ENCODE data around the gene TNRC6B. TPM values are rescaled to one million over a fixed set of nuclear protein-coding genes. Genes with fewer than 3 reads are reported as not detected.
"Not testable (repeated sequence)": the region's sequence is repeated elsewhere in the genome, so short reads cannot be mapped to it uniquely, and the experiment has no call there.

TNRC6B gene
- total RNA-seq, 1 donor from 2014 or later = 51.2 TPM

GRCh38 chr22:40309631-40310030, 131.9 kb downstream of the TNRC6B start:
- Histone ChIP-seq H4K20me1 (ENCODE audit: insufficient read depth, low read length) (peaks cover 25% of the 10 kb centered on the region), H3K9me3 (ENCODE audit: insufficient read depth, low read depth, low read length) (no peaks in the 10 kb centered on the region), H2AFZ (ENCODE audit: low read depth, low read length) (no peak overlapping the region), H3K27me3 (ENCODE audit: insufficient read depth, low read length) (no peaks in the 10 kb centered on the region), H3K4me1 (ENCODE audit: insufficient read depth, low read length) (peaks cover 22% of the 10 kb centered on the region), H3K36me3 (ENCODE audit: insufficient read depth, low read length) (peaks cover 39% of the 10 kb centered on the region), H3K4me3 (ENCODE audit: insufficient read depth, low read depth, low read length) (no peak overlapping the region), H3K27ac (ENCODE audit: low read depth, low read length) (peak overlapping the region; percentile 9), H3K4me2 (ENCODE audit: low read length) (peak overlapping the region; percentile 78), H3K9ac (ENCODE audit: low read length) (no peak overlapping the region), H3K79me2 (ENCODE audit: insufficient read depth, low read length) (peaks cover 3% of the 10 kb centered on the region)
- Mint-ChIP-seq H3K36me3 (ENCODE audit: low read depth, unreplicated experiment) (peaks cover 21% of the 10 kb centered on the region), H3K4me3 (ENCODE audit: unreplicated experiment) (no peak overlapping the region), H3K27me3 (ENCODE audit: low read depth, unreplicated experiment) (no peaks in the 10 kb centered on the region), H3K4me1 (ENCODE audit: low read depth, unreplicated experiment) (peaks cover 15% of the 10 kb centered on the region), H3K27ac (ENCODE audit: unreplicated experiment) (no peak overlapping the region), H3K9me3 (ENCODE audit: unreplicated experiment) (no peaks in the 10 kb centered on the region)
- DNase-seq (ENCODE audit: low read depth) = no peak
- no peak for TF ChIP-seq CTCF (IDR thresholded peaks at IDR 0.05; ENCODE audit: insufficient read depth, low read depth, low read length)
- TF ChIP-seq EZH2 (IDR thresholded peaks at IDR 0.05; ENCODE audit: insufficient read depth, low read length) = no peak
- FAIRE-seq = no peak

- no peaks in the 10 kb centered on the region for H3K27me3 Mint-ChIP-seq (ENCODE audit: low read depth, unreplicated experiment)
- peaks cover 44% of the 10 kb centered on the region for H3K36me3 ChIP-seq (ENCODE audit: insufficient read depth, low read length)
- H3K4me2 ChIP-seq (ENCODE audit: low read length) = peak overlapping the region; percentile 78
- FAIRE-seq (peak; percentile 93), DNase-seq (ENCODE audit: low read depth) (peak; percentile 89)
- H3K36me3 Mint-ChIP-seq (ENCODE audit: low read depth, unreplicated experiment) = peaks cover 24% of the 10 kb centered on the region
- H3K4me3 Mint-ChIP-seq (ENCODE audit: unreplicated experiment) = no peak overlapping the region
- H3K4me1 Mint-ChIP-seq (ENCODE audit: low read depth, unreplicated experiment) = peaks cover 15% of the 10 kb centered on the region
- TF ChIP-seq CTCF (IDR thresholded peaks at IDR 0.05; ENCODE audit: insufficient read depth, low read depth, low read length) (no peak), EZH2 (IDR thresholded peaks at IDR 0.05; ENCODE audit: insufficient read depth, low read length) (no peak)
- H3K27ac Mint-ChIP-seq (ENCODE audit: unreplicated experiment) = peak overlapping the region; percentile 50
- H4K20me1 ChIP-seq (ENCODE audit: insufficient read depth, low read length) = peaks cover 25% of the 10 kb centered on the region
- no peak overlapping the region for H2AFZ ChIP-seq (ENCODE audit: low read depth, low read length)
- H3K27ac ChIP-seq (ENCODE audit: low read depth, low read length) = peak overlapping the region; percentile 68
- no peaks in the 10 kb centered on the region for H3K9me3 ChIP-seq (ENCODE audit: insufficient read depth, low read depth, low read length)
- H3K4me3 ChIP-seq (ENCODE audit: insufficient read depth, low read depth, low read length) = peak overlapping the region; percentile 37
- H3K9ac ChIP-seq (ENCODE audit: low read length) = peak overlapping the region; percentile 61
- peaks cover 3% of the 10 kb centered on the region for H3K79me2 ChIP-seq (ENCODE audit: insufficient read depth, low read length)
- H3K9me3 Mint-ChIP-seq (ENCODE audit: unreplicated experiment) = no peaks in the 10 kb centered on the region
- H3K27me3 ChIP-seq (ENCODE audit: insufficient read depth, low read length) = no peaks in the 10 kb centered on the region
- H3K4me1 ChIP-seq (ENCODE audit: insufficient read depth, low read length) = peaks cover 22% of the 10 kb centered on the region
Measured at GRCh38 chr22:40310081-40310767, 132.5 kb downstream of the TNRC6B start.

- Histone ChIP-seq H3K9me3 (ENCODE audit: insufficient read depth, low read depth, low read length) (no peaks in the 10 kb centered on the region), H2AFZ (ENCODE audit: low read depth, low read length) (no peak overlapping the region), H3K4me2 (ENCODE audit: low read length) (peak overlapping the region; percentile 78), H3K36me3 (ENCODE audit: insufficient read depth, low read length) (peaks cover 46% of the 10 kb centered on the region), H3K9ac (ENCODE audit: low read length) (peak overlapping the region; percentile 61), H3K27me3 (ENCODE audit: insufficient read depth, low read length) (no peaks in the 10 kb centered on the region), H3K79me2 (ENCODE audit: insufficient read depth, low read length) (peaks cover 3% of the 10 kb centered on the region), H4K20me1 (ENCODE audit: insufficient read depth, low read length) (peaks cover 25% of the 10 kb centered on the region), H3K27ac (ENCODE audit: low read depth, low read length) (peak overlapping the region; percentile 68), H3K4me1 (ENCODE audit: insufficient read depth, low read length) (peaks cover 22% of the 10 kb centered on the region), H3K4me3 (ENCODE audit: insufficient read depth, low read depth, low read length) (peak overlapping the region; percentile 37)
- FAIRE-seq (no peak), DNase-seq (ENCODE audit: low read depth) (no peak)
- peak overlapping the region; percentile 50 for H3K27ac Mint-ChIP-seq (ENCODE audit: unreplicated experiment)
- H3K4me1 Mint-ChIP-seq (ENCODE audit: low read depth, unreplicated experiment) = peaks cover 15% of the 10 kb centered on the region
- no peaks in the 10 kb centered on the region for H3K9me3 Mint-ChIP-seq (ENCODE audit: unreplicated experiment)
- H3K4me3 Mint-ChIP-seq (ENCODE audit: unreplicated experiment) = no peak overlapping the region
- peaks cover 29% of the 10 kb centered on the region for H3K36me3 Mint-ChIP-seq (ENCODE audit: low read depth, unreplicated experiment)
- no peaks in the 10 kb centered on the region for H3K27me3 Mint-ChIP-seq (ENCODE audit: low read depth, unreplicated experiment)
- TF ChIP-seq CTCF (IDR thresholded peaks at IDR 0.05; ENCODE audit: insufficient read depth, low read depth, low read length) = no peak
- no peak for TF ChIP-seq EZH2 (IDR thresholded peaks at IDR 0.05; ENCODE audit: insufficient read depth, low read length)
Measured at GRCh38 chr22:40310768-40311120, 133.0 kb downstream of the TNRC6B start.

- H3K9me3 Mint-ChIP-seq (ENCODE audit: unreplicated experiment); H3K27me3 ChIP-seq (ENCODE audit: insufficient read depth, low read length); H3K4me2 ChIP-seq (ENCODE audit: low read length); H3K27ac Mint-ChIP-seq (ENCODE audit: unreplicated experiment); H2AFZ ChIP-seq (ENCODE audit: low read depth, low read length); H3K9ac ChIP-seq (ENCODE audit: low read length); H3K79me2 ChIP-seq (ENCODE audit: insufficient read depth, low read length); H3K9me3 ChIP-seq (ENCODE audit: insufficient read depth, low read depth, low read length); H3K27me3 Mint-ChIP-seq (ENCODE audit: low read depth, unreplicated experiment); H3K4me3 ChIP-seq (ENCODE audit: insufficient read depth, low read depth, low read length); FAIRE-seq; DNase-seq (ENCODE audit: low read depth); H3K27ac ChIP-seq (ENCODE audit: low read depth, low read length); H3K4me3 Mint-ChIP-seq (ENCODE audit: unreplicated experiment): not testable (repeated sequence)
- Histone ChIP-seq H3K36me3 (ENCODE audit: insufficient read depth, low read length) (peaks cover 52% of the 10 kb centered on the region), H3K4me1 (ENCODE audit: insufficient read depth, low read length) (peaks cover 22% of the 10 kb centered on the region), H4K20me1 (ENCODE audit: insufficient read depth, low read length) (peaks cover 25% of the 10 kb centered on the region)
- peaks cover 15% of the 10 kb centered on the region for H3K4me1 Mint-ChIP-seq (ENCODE audit: low read depth, unreplicated experiment)
- H3K36me3 Mint-ChIP-seq (ENCODE audit: low read depth, unreplicated experiment) = peaks cover 31% of the 10 kb centered on the region
Measured at GRCh38 chr22:40311646-40312045, 133.9 kb downstream of the TNRC6B start.

All from astrocyte (in vitro differentiated cells and primary cell).